Thoracic aorta (tissue), 2 donors: Measurements from ENCODE around the gene FAM9C. TPM values are rescaled to one million over a fixed set of nuclear protein-coding genes. Genes with fewer than 3 reads are reported as not detected.

Experiments
- ATAC-seq: fragments of 150-250 bp; one replicate; pipeline ENCODE4 v1.8.0; 2017; ENCODE audit warnings: low read depth; ENCODE audit not compliant: insufficient number of reproducible peaks, low FRiP score
- DNase-seq: peaks from one replicate; pipeline ENCODE4 v3.0.0-alpha.2; 2020; ENCODE audit warnings: low spot score
- H3K27ac ChIP-seq, 2 donors: fragments of 200-600 bp; sonication (generic); 1 replicate in 1 of 2; 2 replicates in 1 of 2; pipeline ENCODE4 v1.5.1; 2016; ENCODE audit warnings: mild to moderate bottlenecking in 2 of 2, moderate library complexity in 2 of 2
- H3K27me3 ChIP-seq: fragments of 200-600 bp; sonication (generic); replicated peaks from 2 replicates; pipeline ENCODE4 v1.6.0; 2016; ENCODE audit warnings: mild to moderate bottlenecking; ENCODE audit not compliant: insufficient read depth
- H3K36me3 ChIP-seq: fragments of 200-600 bp; sonication (generic); one replicate; pipeline ENCODE4 v1.5.1; 2016
- H3K4me1 ChIP-seq, 2 donors: fragments of 200-600 bp; sonication (generic); 1 replicate in 1 of 2; 2 replicates in 1 of 2; pipeline versions ENCODE4 v1.5.1 to v1.6.0; 2016; ENCODE audit warnings: low read depth in 2 of 2, mild to moderate bottlenecking in 1 of 2; ENCODE audit not compliant: control insufficient read depth in 1 of 2
- H3K4me3 ChIP-seq: fragments of 200-600 bp; sonication (generic); 2 replicates; pipeline ENCODE4 v1.5.1; 2016; ENCODE audit warnings: mild to moderate bottlenecking
- H3K9me3 ChIP-seq: fragments of 200-600 bp; sonication (generic); 2 replicates; pipeline ENCODE4 v1.5.1; 2016
- total RNA-seq, 2 donors: library from RNA; depleted of rRNA; stranded (reverse); fragments of >200 nt; gene quantifications; one replicate each; pipeline versions ENCODE4 v1.1.0 to v1.2.3, GENCODE V29; 2016
- TF ChIP-seq, protein P1 (sequence below): fragments of 200-600 bp; sonication (generic); IDR thresholded peaks from one replicate; pipeline ENCODE4 v1.5.1; 2019; ENCODE audit warnings: antibody characterized with exemption

The FAM9C gene
- total RNA-seq, 2 donors from 2014 or later, result not detected

GRCh38 chrX:13043138-13043537 is 1.3 kb downstream of the FAM9C start:
- ATAC-seq (no peak), DNase-seq (no peak)
- no peak overlapping the region for H3K4me3 ChIP-seq
- no peaks in the 10 kb centered on the region for H3K36me3 ChIP-seq
- no peaks in the 10 kb centered on the region for H3K9me3 ChIP-seq
- no peaks in the 10 kb centered on the region for H3K4me1 ChIP-seq
- TF ChIP-seq, protein P1, sequence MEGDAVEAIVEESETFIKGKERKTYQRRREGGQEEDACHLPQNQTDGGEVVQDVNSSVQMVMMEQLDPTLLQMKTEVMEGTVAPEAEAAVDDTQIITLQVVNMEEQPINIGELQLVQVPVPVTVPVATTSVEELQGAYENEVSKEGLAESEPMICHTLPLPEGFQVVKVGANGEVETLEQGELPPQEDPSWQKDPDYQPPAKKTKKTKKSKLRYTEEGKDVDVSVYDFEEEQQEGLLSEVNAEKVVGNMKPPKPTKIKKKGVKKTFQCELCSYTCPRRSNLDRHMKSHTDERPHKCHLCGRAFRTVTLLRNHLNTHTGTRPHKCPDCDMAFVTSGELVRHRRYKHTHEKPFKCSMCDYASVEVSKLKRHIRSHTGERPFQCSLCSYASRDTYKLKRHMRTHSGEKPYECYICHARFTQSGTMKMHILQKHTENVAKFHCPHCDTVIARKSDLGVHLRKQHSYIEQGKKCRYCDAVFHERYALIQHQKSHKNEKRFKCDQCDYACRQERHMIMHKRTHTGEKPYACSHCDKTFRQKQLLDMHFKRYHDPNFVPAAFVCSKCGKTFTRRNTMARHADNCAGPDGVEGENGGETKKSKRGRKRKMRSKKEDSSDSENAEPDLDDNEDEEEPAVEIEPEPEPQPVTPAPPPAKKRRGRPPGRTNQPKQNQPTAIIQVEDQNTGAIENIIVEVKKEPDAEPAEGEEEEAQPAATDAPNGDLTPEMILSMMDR, result no peak
- no peak overlapping the region for H3K27ac ChIP-seq
- H3K27me3 ChIP-seq, result no peaks in the 10 kb centered on the region

DNA sequence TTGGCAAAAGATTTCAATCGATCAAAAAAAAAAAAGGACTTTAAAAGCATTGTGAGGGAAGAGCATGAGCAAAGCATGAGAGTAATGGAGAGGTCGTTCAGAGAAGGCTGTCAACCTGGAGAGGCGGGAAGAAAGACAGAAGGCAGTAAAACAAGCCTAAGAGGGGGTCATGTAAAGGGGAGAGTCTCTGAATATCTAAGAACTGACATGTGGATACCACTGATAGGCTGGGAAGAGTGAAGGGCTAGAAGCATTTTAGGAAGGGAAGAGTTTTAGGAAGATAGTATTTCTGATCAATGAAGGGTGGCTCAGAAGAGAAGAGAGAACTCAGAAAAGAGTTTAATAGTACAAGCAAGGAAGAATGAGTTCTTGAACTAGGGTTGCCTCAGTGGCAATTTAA is 7.5 kb downstream of the FAM9C start:
- DNase-seq (no peak), ATAC-seq (no peak)
- Histone ChIP-seq H3K4me3 (no peak overlapping the region), H3K4me1 (no peaks in the 10 kb centered on the region), H3K36me3 (no peaks in the 10 kb centered on the region), H3K9me3 (no peaks in the 10 kb centered on the region), H3K27me3 (no peaks in the 10 kb centered on the region), H3K27ac (no peak overlapping the region)
- TF ChIP-seq, protein P1, result no peak

DNA sequence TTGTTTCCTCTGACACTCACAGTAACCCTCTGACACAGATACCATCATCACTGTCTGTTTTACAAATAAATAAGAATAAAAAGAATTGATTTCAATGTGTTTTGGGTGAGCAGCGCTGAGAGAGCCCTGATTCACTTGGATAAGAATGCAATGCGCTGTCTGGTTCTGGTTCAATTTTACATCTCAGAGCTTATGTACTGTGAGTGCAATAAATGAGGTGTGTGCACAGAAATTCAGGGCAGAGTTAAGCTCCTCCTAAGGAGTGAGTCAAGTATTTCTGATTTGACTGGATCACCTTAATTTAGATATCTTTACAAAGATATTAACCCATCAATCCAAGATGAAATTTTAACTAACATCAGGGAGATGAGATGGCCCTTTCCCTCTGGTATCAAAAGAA is 11.2 kb downstream of the FAM9C start:
- ATAC-seq (no peak), DNase-seq (no peak)
- no peak overlapping the region for H3K4me3 ChIP-seq
- peaks cover 0 to 15% of the 10 kb centered on the region in 2 donors for H3K4me1 ChIP-seq
- H3K27ac ChIP-seq, result no peak overlapping the region
- no peaks in the 10 kb centered on the region for H3K36me3 ChIP-seq
- TF ChIP-seq, protein P1, result no peak
- no peaks in the 10 kb centered on the region for H3K27me3 ChIP-seq
- H3K9me3 ChIP-seq, result no peaks in the 10 kb centered on the region

DNA sequence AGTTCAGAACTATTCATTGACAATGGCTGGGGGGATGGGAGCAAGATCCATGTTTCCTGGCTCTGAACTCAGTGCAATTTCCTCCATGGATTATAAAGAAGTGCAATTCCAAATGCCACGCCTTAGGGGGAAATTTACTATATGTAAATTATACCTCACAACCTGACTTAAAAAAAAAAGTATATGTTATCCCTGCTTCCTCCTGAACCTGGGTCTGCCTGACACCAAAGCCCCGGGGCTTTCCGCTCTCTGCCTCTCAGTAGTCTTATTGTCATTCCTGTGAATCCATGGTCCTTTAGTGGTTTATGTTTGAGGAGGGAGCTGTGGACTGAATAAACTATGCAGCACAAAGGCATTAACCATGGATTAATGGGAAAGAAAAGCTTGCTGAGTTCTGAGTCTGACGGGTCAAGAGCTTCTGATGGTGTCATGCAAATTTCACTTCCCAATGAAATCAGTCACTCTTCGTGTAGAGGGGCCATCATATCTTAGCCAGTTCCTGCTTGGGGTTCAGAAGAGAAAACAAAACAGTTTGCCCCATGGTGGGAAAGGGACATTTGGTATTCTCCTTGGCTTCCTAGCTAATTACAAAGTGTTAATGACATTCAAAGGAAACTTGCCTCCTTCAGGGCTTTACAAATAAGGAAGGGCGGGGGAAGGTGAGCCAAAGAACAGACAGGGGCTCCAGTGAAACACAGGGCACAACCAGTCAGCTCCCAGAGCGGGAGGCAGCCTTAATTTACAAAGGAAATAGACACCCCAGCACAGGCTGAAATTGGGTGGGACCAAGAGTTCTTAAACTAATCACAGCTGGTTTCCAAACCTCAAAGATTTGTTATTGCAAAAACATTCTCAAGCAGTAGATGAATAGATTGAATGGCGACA is 14.3 kb downstream of the FAM9C start:
- H3K9me3 ChIP-seq, result no peaks in the 10 kb centered on the region
- no peak overlapping the region for H3K27ac ChIP-seq
- peaks cover 0 to 15% of the 10 kb centered on the region in 2 donors for H3K4me1 ChIP-seq
- DNase-seq (no peak), ATAC-seq (no peak)
- no peak overlapping the region for H3K4me3 ChIP-seq
- TF ChIP-seq, protein P1, result no peak
- H3K36me3 ChIP-seq, result no peaks in the 10 kb centered on the region
- no peaks in the 10 kb centered on the region for H3K27me3 ChIP-seq

- Histone ChIP-seq H3K27me3 (no peaks in the 10 kb centered on the region), H3K27ac (no peak overlapping the region), H3K36me3 (no peaks in the 10 kb centered on the region), H3K4me1 (peaks cover 0 to 15% of the 10 kb centered on the region in 2 donors), H3K9me3 (no peaks in the 10 kb centered on the region), H3K4me3 (peak overlapping the region; percentile 41)
- TF ChIP-seq, protein P1, result no peak
- DNase-seq (no peak), ATAC-seq (no peak)
Observed at GRCh38 chrX:13029637-13029886, 14.9 kb downstream of the FAM9C start.
